PC-3 (cell line): ENCODE results near the gene CSNK1G1. TPM values are rescaled to one million over a fixed set of nuclear protein-coding genes. Genes with fewer than 3 reads are reported as not detected.

Experiments
- ATAC-seq: fragments of 200-7000 bp; cut with Tn5 transposase; 2 replicates; pipeline ENCODE4 v1.9.1; 2020; ENCODE audit warnings: mild to moderate bottlenecking, moderate library complexity
- BruUV-seq: library from RNA; stranded (reverse); fragments of 400-500 nt; replicated peaks from 2 replicates; lab custom pipeline; 2021; lab: Mats Ljungman, UMichigan
- CTCF ChIA-PET: fragments of 300-600 bp; sonication (Branson Sonifier 250); formaldehyde crosslinking; loops from one replicate; lab custom pipeline; 2022; ENCODE audit warnings: antibody characterized with exemption; lab: Charles Lee
- POLR2A ChIA-PET: fragments of 300-600 bp; sonication (Branson Sonifier 250); formaldehyde crosslinking; loops from one replicate; lab custom pipeline; 2022; ENCODE audit warnings: antibody characterized with exemption; ENCODE audit not compliant: unreplicated experiment; lab: Charles Lee
- DNase-seq: peaks from one replicate; pipeline ENCODE4 v3.0.0-alpha.2; 2015
- H2AFZ ChIP-seq: fragments of 300-600 bp; sonication (generic); 2 replicates; pipeline ENCODE4 v1.6.0; 2016; ENCODE audit warnings: antibody characterized with exemption, low read length
- H3F3A ChIP-seq: fragments of 300-600 bp; sonication (generic); one replicate; pipeline ENCODE4 v1.6.0; 2017; ENCODE audit warnings: antibody characterized with exemption, low read length, control low read depth, mild to moderate bottlenecking; ENCODE audit not compliant: unreplicated experiment
- H3K27ac ChIP-seq: fragments of 300-600 bp; sonication (generic); 2 replicates; pipeline ENCODE4 v1.5.1; 2016; ENCODE audit warnings: mild to moderate bottlenecking, low read length
- H3K27me3 ChIP-seq: fragments of 300-600 bp; sonication (generic); 2 replicates; pipeline ENCODE4 v1.6.1; 2016; ENCODE audit warnings: low read length, mixed read lengths
- H3K36me3 ChIP-seq: fragments of 300-600 bp; sonication (generic); 2 replicates; pipeline ENCODE4 v1.6.1; 2016; ENCODE audit warnings: low read depth, mixed run types, low read length, mixed read lengths
- H3K4me1 ChIP-seq: fragments of 300-600 bp; sonication (generic); 2 replicates; pipeline ENCODE4 v1.5.1; 2016; ENCODE audit warnings: low read length; ENCODE audit not compliant: insufficient read depth
- H3K4me2 ChIP-seq: fragments of 300-600 bp; sonication (generic); 2 replicates; pipeline ENCODE4 v1.6.0; 2016; ENCODE audit warnings: low read length
- H3K4me3 ChIP-seq: fragments of 300-600 bp; sonication (generic); 2 replicates; pipeline ENCODE4 v1.5.1; 2016; ENCODE audit warnings: mild to moderate bottlenecking, low read length, mixed read lengths
- H3K79me2 ChIP-seq: fragments of 300-600 bp; sonication (generic); 2 replicates; pipeline ENCODE4 v1.6.1; 2017; ENCODE audit warnings: low read length, mixed read lengths
- H3K9ac ChIP-seq: fragments of 300-600 bp; sonication (generic); 2 replicates; pipeline ENCODE4 v1.6.0; 2016; ENCODE audit warnings: mild to moderate bottlenecking, low read length
- H3K9me2 ChIP-seq: fragments of 300-600 bp; sonication (generic); replicated peaks from 2 replicates; pipeline ENCODE4 v1.6.1; 2016; ENCODE audit warnings: mixed run types, low read length, mixed read lengths
- H3K9me3 ChIP-seq: fragments of 300-600 bp; sonication (generic); 2 replicates; pipeline ENCODE4 v1.6.1; 2016; ENCODE audit warnings: low read length, mixed read lengths
- H4K20me1 ChIP-seq: fragments of 300-600 bp; sonication (generic); 2 replicates; pipeline ENCODE4 v1.6.1; 2016; ENCODE audit warnings: low read length, mixed read lengths
- EZH2 ChIP-seq: fragments of 300-600 bp; sonication (generic); IDR thresholded peaks from one replicate; pipeline ENCODE4 v1.6.1; 2017; ENCODE audit warnings: antibody characterized with exemption, mild to moderate bottlenecking, low read length; ENCODE audit not compliant: unreplicated experiment
- EZH2phosphoT487 ChIP-seq: fragments of 300-600 bp; sonication (generic); IDR thresholded peaks from 2 replicates; pipeline ENCODE4 v1.6.1; 2018; ENCODE audit warnings: mild to moderate bottlenecking, antibody characterized with exemption, low read length, borderline replicate concordance
- intact Hi-C: fragments of 100-400 bp; cut with micrococcal nuclease; formaldehyde crosslinking; loops from 2 replicates; pipeline ENCODE4 v1.9.0; 2023
- total RNA-seq: library from RNA; depleted of rRNA; stranded (reverse); fragments of >200 nt; gene quantifications from 2 replicates; pipeline ENCODE4 v1.2.3, GENCODE V29; 2014
- TF ChIP-seq, protein P1 (sequence below): fragments of 300-600 bp; sonication (generic); conservative IDR thresholded peaks from 2 replicates; pipeline ENCODE4 v1.5.1; 2017; ENCODE audit warnings: antibody characterized with exemption, low read depth, mild to moderate bottlenecking, low read length

CSNK1G1 gene
- total RNA-seq, 1 experiment from 2014 or later, result 9.8 TPM

DNA sequence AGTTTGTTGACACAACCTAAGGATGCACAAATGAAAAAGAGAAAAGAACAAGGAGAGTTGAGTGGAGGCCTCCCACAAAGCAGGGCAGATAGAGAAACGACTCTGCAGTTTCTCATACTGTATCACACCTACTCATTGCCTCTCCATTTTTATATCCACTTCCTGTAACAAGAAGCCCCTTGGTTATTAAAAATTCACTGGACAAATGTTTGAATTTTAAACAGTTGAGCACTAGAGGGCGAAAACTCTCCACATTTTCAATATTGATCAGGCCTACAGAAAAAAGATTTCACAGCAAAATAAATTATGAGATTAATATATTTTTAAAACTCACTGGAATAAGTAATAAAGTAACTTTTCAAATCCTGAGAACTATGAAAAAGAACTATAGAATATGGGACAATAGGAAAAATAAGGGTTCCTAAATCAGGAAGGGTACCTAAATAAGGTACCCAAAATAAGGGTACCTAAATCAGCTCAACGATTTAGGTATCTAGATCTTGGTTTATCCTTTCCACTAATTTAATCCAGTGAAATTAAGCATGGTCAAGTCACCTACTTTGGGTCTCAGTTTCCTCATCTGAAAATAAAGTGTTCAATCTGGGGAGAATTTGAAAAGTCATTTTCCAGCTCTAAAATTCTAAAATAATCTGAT is 146.2 kb downstream of the CSNK1G1 start:
- CTCF ChIA-PET, result no interaction called here
- Histone ChIP-seq H3K36me3 (no peaks in the 10 kb centered on the region), H3K9me2 (no peaks in the 10 kb centered on the region), H3F3A (no peaks in the 10 kb centered on the region), H2AFZ (no peak overlapping the region), H3K4me2 (no peak overlapping the region), H3K27ac (no peak overlapping the region), H3K79me2 (no peaks in the 10 kb centered on the region), H3K9me3 (no peaks in the 10 kb centered on the region), H3K9ac (no peak overlapping the region), H3K4me1 (peaks cover 11% of the 10 kb centered on the region; the same call in 1 of the 2 replicates), H3K27me3 (no peaks in the 10 kb centered on the region), H3K4me3 (no peak overlapping the region), H4K20me1 (no peaks in the 10 kb centered on the region)
- peak; percentile 54 for ATAC-seq
- TF ChIP-seq EZH2phosphoT487 (no peak), EZH2 (no peak)
- TF ChIP-seq, protein P1, sequence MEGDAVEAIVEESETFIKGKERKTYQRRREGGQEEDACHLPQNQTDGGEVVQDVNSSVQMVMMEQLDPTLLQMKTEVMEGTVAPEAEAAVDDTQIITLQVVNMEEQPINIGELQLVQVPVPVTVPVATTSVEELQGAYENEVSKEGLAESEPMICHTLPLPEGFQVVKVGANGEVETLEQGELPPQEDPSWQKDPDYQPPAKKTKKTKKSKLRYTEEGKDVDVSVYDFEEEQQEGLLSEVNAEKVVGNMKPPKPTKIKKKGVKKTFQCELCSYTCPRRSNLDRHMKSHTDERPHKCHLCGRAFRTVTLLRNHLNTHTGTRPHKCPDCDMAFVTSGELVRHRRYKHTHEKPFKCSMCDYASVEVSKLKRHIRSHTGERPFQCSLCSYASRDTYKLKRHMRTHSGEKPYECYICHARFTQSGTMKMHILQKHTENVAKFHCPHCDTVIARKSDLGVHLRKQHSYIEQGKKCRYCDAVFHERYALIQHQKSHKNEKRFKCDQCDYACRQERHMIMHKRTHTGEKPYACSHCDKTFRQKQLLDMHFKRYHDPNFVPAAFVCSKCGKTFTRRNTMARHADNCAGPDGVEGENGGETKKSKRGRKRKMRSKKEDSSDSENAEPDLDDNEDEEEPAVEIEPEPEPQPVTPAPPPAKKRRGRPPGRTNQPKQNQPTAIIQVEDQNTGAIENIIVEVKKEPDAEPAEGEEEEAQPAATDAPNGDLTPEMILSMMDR, result peak; percentile 67
- BruUV-seq, result no TSS peak
- intact Hi-C loops, result loop anchor here (1.0 to 5.0 kb wide), 2 partner anchors 37 to 146 kb away; partner anchors contain the start of gene CSNK1G1
- POLR2A ChIA-PET, result no interaction called here
- peak; percentile 68 for DNase-seq

DNA sequence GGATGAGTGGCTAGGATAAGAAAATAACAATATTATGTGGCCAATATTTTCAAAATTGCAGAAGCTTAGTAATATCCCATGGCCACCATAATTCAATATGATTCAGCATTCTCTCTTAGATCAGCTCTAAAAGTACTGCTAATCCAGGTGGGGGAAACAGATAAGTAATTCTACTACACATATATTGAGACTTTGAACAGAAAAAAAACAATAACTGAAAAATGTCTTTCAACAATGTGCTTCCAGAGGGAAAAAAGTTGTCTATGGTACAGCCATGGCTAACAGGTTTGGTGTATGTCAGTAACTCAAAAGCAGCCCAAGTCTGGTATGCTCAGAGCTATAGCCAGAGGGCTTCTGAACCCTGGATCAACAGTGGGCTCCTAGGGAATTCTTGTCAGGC is 150.8 kb downstream of the CSNK1G1 start:
- Histone ChIP-seq H4K20me1 (no peaks in the 10 kb centered on the region), H3K4me1 (peaks cover 5% of the 10 kb centered on the region; the same call in 1 of the 2 replicates), H3K27me3 (no peaks in the 10 kb centered on the region), H3K9me3 (no peaks in the 10 kb centered on the region), H3K27ac (no peak overlapping the region), H3K4me3 (no peak overlapping the region), H3K9ac (no peak overlapping the region), H2AFZ (no peak overlapping the region), H3K9me2 (no peaks in the 10 kb centered on the region), H3K79me2 (no peaks in the 10 kb centered on the region), H3K4me2 (no peak overlapping the region), H3K36me3 (peaks cover 3% of the 10 kb centered on the region; the same call in 1 of the 2 replicates), H3F3A (no peaks in the 10 kb centered on the region)
- CTCF ChIA-PET, result no interaction called here
- DNase-seq (no peak), ATAC-seq (no peak)
- BruUV-seq, result no TSS peak
- intact Hi-C loops, result no loop called here
- TF ChIP-seq EZH2 (no peak), EZH2phosphoT487 (no peak)
- TF ChIP-seq, protein P1, result no peak
- POLR2A ChIA-PET, result no interaction called here

DNA sequence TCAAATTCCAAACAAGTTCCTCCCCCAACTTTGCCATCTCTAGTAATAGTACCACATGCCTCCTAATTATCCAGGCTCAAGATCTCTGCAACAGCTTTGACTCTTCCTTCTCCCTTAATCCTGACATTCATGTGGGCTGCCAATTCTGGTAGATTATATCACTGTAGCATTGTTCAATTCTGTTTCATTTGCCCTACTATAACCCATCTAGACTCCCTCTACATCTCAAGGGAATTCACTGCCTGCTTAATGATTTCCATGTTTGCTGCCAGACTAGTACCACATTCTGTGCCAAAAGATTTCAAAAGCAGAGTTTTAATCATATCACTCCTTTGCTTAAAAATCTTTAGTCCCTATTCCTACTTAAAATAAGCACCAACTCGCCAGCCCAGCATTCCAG is 158.5 kb downstream of the CSNK1G1 start:
- TSS peak; percentile 18 for BruUV-seq
- Histone ChIP-seq H3K79me2 (no peaks in the 10 kb centered on the region), H3K4me2 (no peak overlapping the region), H3K27me3 (no peaks in the 10 kb centered on the region), H3F3A (no peaks in the 10 kb centered on the region), H3K4me3 (no peak overlapping the region), H3K27ac (no peak overlapping the region), H3K9me2 (no peaks in the 10 kb centered on the region), H3K9ac (no peak overlapping the region), H3K9me3 (no peaks in the 10 kb centered on the region), H3K36me3 (peaks cover 3% of the 10 kb centered on the region; the same call in 1 of the 2 replicates), H2AFZ (no peak overlapping the region), H3K4me1 (no peaks in the 10 kb centered on the region), H4K20me1 (no peaks in the 10 kb centered on the region)
- DNase-seq, result no peak
- ChIA-PET CTCF (no interaction called here), POLR2A (no interaction called here)
- intact Hi-C loops, result no loop called here
- no peak for ATAC-seq
- no peak for TF ChIP-seq EZH2phosphoT487
- TF ChIP-seq EZH2, result no peak
- TF ChIP-seq, protein P1, result no peak
